Epidermal melanocyte (primary cell): ENCODE results near the gene CLPX.
"Not testable (repeated sequence)": the region's sequence is repeated elsewhere in the genome, so short reads cannot be mapped to it uniquely, and the experiment has no call there.

Source experiments
- DNase-seq: peaks from one replicate; pipeline ENCODE4 v3.0.0; 2011; ENCODE audit warnings: low spot score; ENCODE audit not compliant: insufficient read length

CLPX gene

GRCh38 chr15:65172531-65172930 is 12.6 kb downstream of the CLPX start:
- no peak for DNase-seq

- no peak for DNase-seq
Measured at GRCh38 chr15:65171428-65171827, 13.7 kb downstream of the CLPX start.

GRCh38 chr15:65165875-65166274 is 19.3 kb downstream of the CLPX start:
- DNase-seq: no peak

- DNase-seq: no peak
Measured at GRCh38 chr15:65164139-65164538, 21.0 kb downstream of the CLPX start.

- DNase-seq: no peak
Measured at GRCh38 chr15:65163041-65163440, 22.1 kb downstream of the CLPX start.

GRCh38 chr15:65156692-65157091 is 28.4 kb downstream of the CLPX start:
- DNase-seq: no peak

- no peak for DNase-seq
Measured at GRCh38 chr15:65154720-65155119, 30.4 kb downstream of the CLPX start.

- DNase-seq: no peak
Measured at GRCh38 chr15:65147902-65148301, 37.2 kb downstream of the CLPX start.

GRCh38 chr15:65146438-65146837 is 38.7 kb downstream of the CLPX start:
- DNase-seq: no peak

- DNase-seq: not testable (repeated sequence)
Measured at GRCh38 chr15:65138631-65139030, 46.5 kb downstream of the CLPX start.

- not testable (repeated sequence) for DNase-seq
Measured at GRCh38 chr15:65137893-65138292, 47.2 kb downstream of the CLPX start.

- not testable (repeated sequence) for DNase-seq
Measured at GRCh38 chr15:65137089-65137488, 48.1 kb downstream of the CLPX start.

- DNase-seq: no peak
Measured at GRCh38 chr15:65134538-65134937, 50.6 kb downstream of the CLPX start.

GRCh38 chr15:65133548-65134200 is 51.5 kb downstream of the CLPX start, which contains the start of gene PDCD7:
Gene PDCD7, minus strand, starts transcription at chr15:65133808. Its CDS starts 27 bp downstream, at chr15:65133781.
- peak; percentile 98 for DNase-seq

- DNase-seq: peak; percentile 54
Measured at GRCh38 chr15:65132878-65133547, 52.1 kb downstream of the CLPX start.

GRCh38 chr15:65130941-65131340 is 54.2 kb downstream of the CLPX start:
- no peak for DNase-seq

- DNase-seq: no peak
Measured at GRCh38 chr15:65115542-65115941, 69.6 kb downstream of the CLPX start.

GRCh38 chr15:65115086-65115485 is 70.1 kb downstream of the CLPX start, which contains the start of gene UBAP1L:
Gene UBAP1L, minus strand, starts transcription at chr15:65115200. Its CDS starts 8,985 bp downstream, at chr15:65106215.
- no peak for DNase-seq

GRCh38 chr15:65110676-65111292 is 74.4 kb downstream of the CLPX start:
- DNase-seq: no peak

- DNase-seq: no peak
Measured at GRCh38 chr15:65106011-65106590, 79.0 kb downstream of the CLPX start.

GRCh38 chr15:65105038-65105437 is 80.1 kb downstream of the CLPX start:
- no peak for DNase-seq

GRCh38 chr15:65102912-65103311 is 82.2 kb downstream of the CLPX start:
- no peak for DNase-seq
